ENCODE measurements around the gene PHLDA1. TPM values are rescaled to one million over a fixed set of nuclear protein-coding genes. Genes with fewer than 3 reads are reported as not detected.
A peak's percentile ranks its signal among the peaks of the same experiment; 100 is the strongest.

The PHLDA1 gene
- total RNA-seq, 1 experiment from 2014 or later: 34.9 TPM

DNA sequence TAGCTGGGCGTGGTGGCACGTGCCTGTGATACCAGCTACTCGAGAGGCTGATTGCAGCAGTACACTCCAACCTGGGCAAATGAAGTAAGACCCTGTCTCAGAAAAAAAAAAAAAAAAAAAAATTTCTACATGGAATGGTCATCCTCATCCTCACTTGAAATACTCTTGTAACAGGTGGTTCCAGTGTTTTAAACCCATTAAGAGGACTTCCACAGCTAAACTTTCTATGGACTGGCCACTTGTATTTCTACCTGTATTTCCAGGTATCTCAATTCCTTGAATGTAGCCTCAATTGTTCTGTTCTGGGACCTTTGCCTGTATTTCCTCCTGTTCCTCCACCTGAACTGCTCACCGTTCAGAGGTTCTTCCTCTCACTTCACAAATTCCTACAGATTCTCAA lies 11.8 kb upstream of the PHLDA1 start:
- TF ChIP-seq E2F4 (CRISPR knock-in tag; IDR thresholded peaks at IDR 0.05; ENCODE audit: borderline replicate concordance, low read depth): no peak
- TF ChIP-seq, protein P1, sequence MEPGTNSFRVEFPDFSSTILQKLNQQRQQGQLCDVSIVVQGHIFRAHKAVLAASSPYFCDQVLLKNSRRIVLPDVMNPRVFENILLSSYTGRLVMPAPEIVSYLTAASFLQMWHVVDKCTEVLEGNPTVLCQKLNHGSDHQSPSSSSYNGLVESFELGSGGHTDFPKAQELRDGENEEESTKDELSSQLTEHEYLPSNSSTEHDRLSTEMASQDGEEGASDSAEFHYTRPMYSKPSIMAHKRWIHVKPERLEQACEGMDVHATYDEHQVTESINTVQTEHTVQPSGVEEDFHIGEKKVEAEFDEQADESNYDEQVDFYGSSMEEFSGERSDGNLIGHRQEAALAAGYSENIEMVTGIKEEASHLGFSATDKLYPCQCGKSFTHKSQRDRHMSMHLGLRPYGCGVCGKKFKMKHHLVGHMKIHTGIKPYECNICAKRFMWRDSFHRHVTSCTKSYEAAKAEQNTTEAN (CRISPR knock-in tag; IDR thresholded peaks at IDR 0.05): no peak
- TF ChIP-seq EMX1 (CRISPR knock-in tag; IDR thresholded peaks at IDR 0.05): no peak
- TF ChIP-seq ZBTB21 (CRISPR knock-in tag; IDR thresholded peaks at IDR 0.05; ENCODE audit: borderline replicate concordance): no peak
- no peak for TF ChIP-seq HMGA2 (CRISPR knock-in tag; IDR thresholded peaks at IDR 0.05)
- TF ChIP-seq, protein P2, sequence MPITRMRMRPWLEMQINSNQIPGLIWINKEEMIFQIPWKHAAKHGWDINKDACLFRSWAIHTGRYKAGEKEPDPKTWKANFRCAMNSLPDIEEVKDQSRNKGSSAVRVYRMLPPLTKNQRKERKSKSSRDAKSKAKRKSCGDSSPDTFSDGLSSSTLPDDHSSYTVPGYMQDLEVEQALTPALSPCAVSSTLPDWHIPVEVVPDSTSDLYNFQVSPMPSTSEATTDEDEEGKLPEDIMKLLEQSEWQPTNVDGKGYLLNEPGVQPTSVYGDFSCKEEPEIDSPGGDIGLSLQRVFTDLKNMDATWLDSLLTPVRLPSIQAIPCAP (CRISPR knock-in tag; IDR thresholded peaks at IDR 0.05): no peak
- TF ChIP-seq ZNF121 (CRISPR knock-in tag; IDR thresholded peaks at IDR 0.05): no peak
- no peak for TF ChIP-seq OVOL2 (CRISPR knock-in tag; IDR thresholded peaks at IDR 0.05; ENCODE audit: borderline replicate concordance)
- TF ChIP-seq FOXK1 (CRISPR knock-in tag; IDR thresholded peaks at IDR 0.05): no peak
- ChIA-PET POLR2A (no interaction called here), CTCF (no interaction called here)
- DNase-seq (ENCODE audit: low spot score): no peak
- no peak overlapping the region for H3K4me3 Mint-ChIP-seq
- H3K4me1 Mint-ChIP-seq: peaks cover 35% of the 10 kb centered on the region
- no peak for ATAC-seq
- 0 out of 2 replicates have a peak overlapping the region, but pooled peaks have one; percentile 6 for H3K27ac Mint-ChIP-seq
- no peaks in the 10 kb centered on the region for H3K9me3 Mint-ChIP-seq
- H3K27me3 Mint-ChIP-seq (ENCODE audit: low read depth): no peaks in the 10 kb centered on the region
- peaks cover 23% of the 10 kb centered on the region for H3K36me3 Mint-ChIP-seq

- peak overlapping the region; percentile 13; the same call in 1 of the 2 replicates for H3K27ac Mint-ChIP-seq
- no peaks in the 10 kb centered on the region for H3K9me3 Mint-ChIP-seq
- ChIA-PET POLR2A (no interaction called here), CTCF (no interaction called here)
- ATAC-seq (no peak), DNase-seq (ENCODE audit: low spot score) (no peak)
- H3K4me1 Mint-ChIP-seq: peaks cover 45% of the 10 kb centered on the region
- no peak overlapping the region for H3K4me3 Mint-ChIP-seq
- H3K27me3 Mint-ChIP-seq (ENCODE audit: low read depth): no peaks in the 10 kb centered on the region
- H3K36me3 Mint-ChIP-seq: peaks cover 18% of the 10 kb centered on the region
- TF ChIP-seq ZNF396 (CRISPR knock-in tag; IDR thresholded peaks at IDR 0.05; ENCODE audit: borderline replicate concordance) (no peak), OVOL2 (CRISPR knock-in tag; IDR thresholded peaks at IDR 0.05; ENCODE audit: borderline replicate concordance) (no peak), AR (CRISPR knock-in tag; IDR thresholded peaks at IDR 0.05) (no peak), ZSCAN18 (CRISPR knock-in tag; IDR thresholded peaks at IDR 0.05) (no peak), CTCF (IDR thresholded peaks at IDR 0.05) (no peak), RELA (CRISPR knock-in tag; IDR thresholded peaks at IDR 0.05; ENCODE audit: borderline replicate concordance) (no peak), GTF2I (CRISPR knock-in tag; conservative IDR thresholded peaks at IDR 0.05) (no peak), ZNF121 (CRISPR knock-in tag; IDR thresholded peaks at IDR 0.05) (no peak)
- TF ChIP-seq, protein P3, sequence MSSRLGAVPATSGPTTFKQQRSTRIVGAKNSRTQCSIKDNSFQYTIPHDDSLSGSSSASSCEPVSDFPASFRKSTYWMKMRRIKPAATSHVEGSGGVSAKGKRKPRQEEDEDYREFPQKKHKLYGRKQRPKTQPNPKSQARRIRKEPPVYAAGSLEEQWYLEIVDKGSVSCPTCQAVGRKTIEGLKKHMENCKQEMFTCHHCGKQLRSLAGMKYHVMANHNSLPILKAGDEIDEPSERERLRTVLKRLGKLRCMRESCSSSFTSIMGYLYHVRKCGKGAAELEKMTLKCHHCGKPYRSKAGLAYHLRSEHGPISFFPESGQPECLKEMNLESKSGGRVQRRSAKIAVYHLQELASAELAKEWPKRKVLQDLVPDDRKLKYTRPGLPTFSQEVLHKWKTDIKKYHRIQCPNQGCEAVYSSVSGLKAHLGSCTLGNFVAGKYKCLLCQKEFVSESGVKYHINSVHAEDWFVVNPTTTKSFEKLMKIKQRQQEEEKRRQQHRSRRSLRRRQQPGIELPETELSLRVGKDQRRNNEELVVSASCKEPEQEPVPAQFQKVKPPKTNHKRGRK (CRISPR knock-in tag; IDR thresholded peaks at IDR 0.05; ENCODE audit: borderline replicate concordance): no peak
- TF ChIP-seq, protein P4, sequence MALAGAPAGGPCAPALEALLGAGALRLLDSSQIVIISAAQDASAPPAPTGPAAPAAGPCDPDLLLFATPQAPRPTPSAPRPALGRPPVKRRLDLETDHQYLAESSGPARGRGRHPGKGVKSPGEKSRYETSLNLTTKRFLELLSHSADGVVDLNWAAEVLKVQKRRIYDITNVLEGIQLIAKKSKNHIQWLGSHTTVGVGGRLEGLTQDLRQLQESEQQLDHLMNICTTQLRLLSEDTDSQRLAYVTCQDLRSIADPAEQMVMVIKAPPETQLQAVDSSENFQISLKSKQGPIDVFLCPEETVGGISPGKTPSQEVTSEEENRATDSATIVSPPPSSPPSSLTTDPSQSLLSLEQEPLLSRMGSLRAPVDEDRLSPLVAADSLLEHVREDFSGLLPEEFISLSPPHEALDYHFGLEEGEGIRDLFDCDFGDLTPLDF (CRISPR knock-in tag; IDR thresholded peaks at IDR 0.05): no peak
- TF ChIP-seq, protein P5, sequence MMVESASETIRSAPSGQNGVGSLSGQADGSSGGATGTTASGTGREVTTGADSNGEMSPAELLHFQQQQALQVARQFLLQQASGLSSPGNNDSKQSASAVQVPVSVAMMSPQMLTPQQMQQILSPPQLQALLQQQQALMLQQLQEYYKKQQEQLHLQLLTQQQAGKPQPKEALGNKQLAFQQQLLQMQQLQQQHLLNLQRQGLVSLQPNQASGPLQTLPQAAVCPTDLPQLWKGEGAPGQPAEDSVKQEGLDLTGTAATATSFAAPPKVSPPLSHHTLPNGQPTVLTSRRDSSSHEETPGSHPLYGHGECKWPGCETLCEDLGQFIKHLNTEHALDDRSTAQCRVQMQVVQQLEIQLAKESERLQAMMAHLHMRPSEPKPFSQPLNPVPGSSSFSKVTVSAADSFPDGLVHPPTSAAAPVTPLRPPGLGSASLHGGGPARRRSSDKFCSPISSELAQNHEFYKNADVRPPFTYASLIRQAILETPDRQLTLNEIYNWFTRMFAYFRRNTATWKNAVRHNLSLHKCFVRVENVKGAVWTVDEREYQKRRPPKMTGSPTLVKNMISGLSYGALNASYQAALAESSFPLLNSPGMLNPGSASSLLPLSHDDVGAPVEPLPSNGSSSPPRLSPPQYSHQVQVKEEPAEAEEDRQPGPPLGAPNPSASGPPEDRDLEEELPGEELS (CRISPR knock-in tag; IDR thresholded peaks at IDR 0.05): no peak
These were observed 10.6 kb upstream of the PHLDA1 start for GRCh38 chr12:76042147-76042546.

All from WTC11 (cell line).